OCI-LY3 (cell line): Measurements from ENCODE around the gene ARHGAP42.

Experiments used
- EZH2phosphoT487 ChIP-seq: fragments of 200-600 bp; shearing (Covaris generic); IDR thresholded peaks from 2 replicates; pipeline ENCODE4 v1.6.1; 2018; ENCODE audit warnings: antibody characterized with exemption, mixed run types, low read depth
- TF ChIP-seq, protein P1 (sequence below): fragments of 200-600, 300-600 bp; sonication (generic); IDR thresholded peaks from 2 replicates; pipeline ENCODE4 v1.5.1; 2014; ENCODE audit warnings: antibody characterized with exemption, low read length, low read depth

- TF ChIP-seq, protein P1, sequence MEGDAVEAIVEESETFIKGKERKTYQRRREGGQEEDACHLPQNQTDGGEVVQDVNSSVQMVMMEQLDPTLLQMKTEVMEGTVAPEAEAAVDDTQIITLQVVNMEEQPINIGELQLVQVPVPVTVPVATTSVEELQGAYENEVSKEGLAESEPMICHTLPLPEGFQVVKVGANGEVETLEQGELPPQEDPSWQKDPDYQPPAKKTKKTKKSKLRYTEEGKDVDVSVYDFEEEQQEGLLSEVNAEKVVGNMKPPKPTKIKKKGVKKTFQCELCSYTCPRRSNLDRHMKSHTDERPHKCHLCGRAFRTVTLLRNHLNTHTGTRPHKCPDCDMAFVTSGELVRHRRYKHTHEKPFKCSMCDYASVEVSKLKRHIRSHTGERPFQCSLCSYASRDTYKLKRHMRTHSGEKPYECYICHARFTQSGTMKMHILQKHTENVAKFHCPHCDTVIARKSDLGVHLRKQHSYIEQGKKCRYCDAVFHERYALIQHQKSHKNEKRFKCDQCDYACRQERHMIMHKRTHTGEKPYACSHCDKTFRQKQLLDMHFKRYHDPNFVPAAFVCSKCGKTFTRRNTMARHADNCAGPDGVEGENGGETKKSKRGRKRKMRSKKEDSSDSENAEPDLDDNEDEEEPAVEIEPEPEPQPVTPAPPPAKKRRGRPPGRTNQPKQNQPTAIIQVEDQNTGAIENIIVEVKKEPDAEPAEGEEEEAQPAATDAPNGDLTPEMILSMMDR = no peak
- TF ChIP-seq EZH2phosphoT487 = no peak
Observed at GRCh38 chr11:100965346-100965745, 278.3 kb downstream of the ARHGAP42 start.
